NCI-H2081 treated with DMSO at 0.1 percent for 48 hours (cell line): ENCODE data around the gene USP21.

Source experiments
- DNase-seq: peaks from one replicate; lab custom pipeline; 2025; lab: John Stamatoyannopoulos, UW

The USP21 gene

DNA sequence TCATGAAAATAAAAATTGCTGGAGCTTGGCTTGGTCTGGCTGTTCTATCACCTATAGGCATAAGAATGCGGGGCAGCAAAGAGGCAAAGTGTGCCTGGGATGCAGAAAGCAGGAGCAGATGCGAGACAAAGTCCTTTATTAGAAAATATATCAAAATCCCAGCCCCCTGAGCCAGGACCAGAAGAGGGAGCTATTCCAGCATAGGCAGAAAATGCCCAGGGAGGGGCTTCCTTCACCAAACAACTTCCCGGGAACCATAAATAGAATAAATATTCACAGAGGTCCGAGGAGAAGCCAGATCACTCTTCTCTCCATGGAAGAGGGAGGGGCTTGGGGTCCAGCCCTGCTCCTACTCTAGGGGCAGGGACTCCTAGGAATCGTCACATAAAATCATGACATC, 11.9 kb downstream of the USP21 start:
- DNase-seq = no peak

DNA sequence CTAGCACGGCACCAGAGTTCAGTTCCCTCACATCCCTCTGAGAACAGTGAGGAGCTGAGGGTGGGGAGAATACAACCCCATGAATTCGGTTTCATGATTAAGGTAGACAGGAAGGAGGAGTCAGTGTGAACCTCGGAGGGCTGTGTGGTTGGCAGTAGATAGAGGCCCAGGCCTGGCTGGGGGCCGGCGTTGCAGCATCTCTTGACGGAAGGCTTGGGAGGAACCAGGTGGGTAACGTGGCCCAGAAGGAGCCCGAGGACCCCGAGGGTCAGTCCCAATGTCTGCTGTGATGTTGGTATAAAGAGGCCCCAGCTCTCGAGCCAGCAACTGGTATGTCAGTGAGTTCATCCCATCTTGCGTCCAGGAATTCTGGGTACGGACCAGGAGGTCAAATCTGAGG, 12.4 kb downstream of the USP21 start:
- DNase-seq = no peak

- no peak for DNase-seq
These were observed 13.0 kb downstream of the USP21 start for GRCh38 chr1:161172349-161172748.

- no peak for DNase-seq
These were observed 13.6 kb downstream of the USP21 start for GRCh38 chr1:161172776-161173376.

DNA sequence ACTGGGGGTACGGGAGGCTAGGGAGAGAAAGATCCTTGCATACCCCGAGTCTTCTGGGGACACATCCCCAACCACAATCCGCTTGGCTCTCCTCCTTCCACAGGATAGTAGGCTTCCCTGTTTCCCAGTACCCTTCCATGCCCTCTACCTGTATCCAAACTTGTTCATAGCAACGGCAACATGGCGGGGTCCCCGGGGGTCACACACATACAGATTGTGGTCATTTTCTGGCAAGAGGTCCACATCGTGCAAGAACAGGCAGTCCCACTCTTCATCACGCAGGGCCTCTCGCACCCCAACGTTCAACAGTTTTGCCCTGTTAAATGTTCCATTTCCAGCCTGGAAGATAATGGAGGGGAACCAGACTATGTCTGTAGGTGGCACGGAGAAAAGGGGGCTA, 14.4 kb downstream of the USP21 start:
- no peak for DNase-seq

- DNase-seq = no peak
These were observed 15.6 kb downstream of the USP21 start for GRCh38 chr1:161174911-161175310.

- no peak for DNase-seq
These were observed 16.6 kb downstream of the USP21 start for GRCh38 chr1:161175771-161176453.

DNA sequence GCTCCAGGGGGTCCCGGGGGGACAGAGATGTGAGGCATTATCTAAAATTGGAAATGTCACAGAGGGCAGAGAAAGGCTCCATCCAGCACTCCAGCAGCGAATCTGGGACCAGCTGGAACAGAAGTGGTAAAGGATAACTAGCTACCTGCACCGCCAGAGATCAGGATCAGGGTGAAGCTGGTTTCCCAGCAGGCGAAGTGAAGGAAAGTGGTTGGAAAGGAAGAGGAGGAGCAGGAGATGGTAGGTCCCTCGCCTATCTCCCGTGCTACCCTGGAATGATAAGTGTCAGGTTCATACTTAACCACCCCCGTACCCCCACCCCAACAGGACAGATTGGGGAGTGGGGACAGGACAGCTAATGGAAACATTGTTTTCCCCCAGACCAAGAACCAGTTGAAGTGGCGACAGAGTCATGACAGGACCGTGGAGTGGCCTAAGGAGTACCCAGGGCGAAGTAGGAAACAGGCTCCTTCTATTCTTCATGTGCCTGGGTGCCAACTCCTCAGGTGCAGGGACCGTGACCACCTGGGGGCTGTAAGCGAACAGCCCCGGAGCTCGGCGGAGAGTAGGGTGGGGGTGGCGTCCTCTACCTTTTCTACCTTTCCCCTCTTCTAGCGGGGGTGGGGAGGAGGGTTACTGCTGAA, 17.3 kb downstream of the USP21 start:
- DNase-seq = no peak

DNA sequence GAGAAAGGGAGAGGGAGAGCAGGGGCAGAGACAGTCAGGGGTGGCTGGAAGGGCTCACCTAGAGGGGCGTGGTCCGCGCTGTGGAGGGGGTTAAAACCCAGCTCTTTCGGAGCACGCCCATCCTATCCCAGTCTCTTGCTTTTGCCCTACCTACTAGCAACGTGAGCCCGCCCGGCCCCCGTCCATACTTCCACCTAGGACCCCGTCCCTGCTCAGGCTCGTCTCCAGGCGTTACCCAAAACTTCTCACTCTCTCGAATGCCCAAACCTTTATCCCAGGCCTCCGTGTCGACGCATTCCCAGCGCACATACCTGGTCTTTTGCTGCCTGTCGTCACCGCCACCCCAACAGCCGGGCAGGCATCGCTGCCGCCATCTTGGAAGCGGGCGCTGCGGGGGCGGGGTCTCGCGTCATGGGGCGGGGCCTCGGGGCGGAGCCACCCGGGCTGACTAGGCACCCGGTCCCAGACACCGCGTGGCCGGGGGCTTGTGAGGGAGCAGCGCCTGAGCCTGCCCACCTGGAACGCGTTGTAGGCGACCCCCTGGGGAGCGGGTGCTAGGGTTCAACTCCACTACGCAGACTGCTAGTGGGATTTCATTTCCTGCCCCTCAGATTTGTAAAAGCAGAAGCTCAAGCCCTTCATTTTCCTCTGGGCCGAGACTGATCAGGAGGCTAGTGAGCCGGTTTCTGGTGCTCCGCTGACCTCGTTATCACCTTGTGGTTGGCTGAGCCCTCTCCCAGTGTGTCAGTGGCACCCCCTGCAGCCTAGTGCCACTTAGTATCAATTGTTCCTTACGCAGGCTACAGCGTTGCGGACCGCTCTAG, 18.0 kb downstream of the USP21 start, which contains the start of gene B4GALT3:
Gene B4GALT3 (minus strand): TSS at position 396 of the 824 bp plus-strand sequence. CDS start 1,447 bp downstream, outside the sequence.
- DNase-seq = peak; percentile 58

DNA sequence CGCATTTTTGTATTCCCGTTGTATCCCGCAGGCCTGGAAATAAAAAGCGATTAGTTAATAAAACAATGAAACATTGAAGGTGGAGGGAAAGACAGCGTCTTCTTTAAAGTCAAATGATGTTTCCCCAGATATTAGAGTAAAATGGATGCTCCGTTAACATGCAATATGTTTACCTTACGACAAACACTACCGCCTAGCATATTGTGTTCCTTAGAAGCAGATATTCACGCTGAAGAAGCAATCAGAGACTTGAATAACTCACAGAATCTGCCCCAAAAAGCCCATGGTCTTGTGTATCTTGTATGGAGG, 18.6 kb downstream of the USP21 start:
- no peak for DNase-seq

DNA sequence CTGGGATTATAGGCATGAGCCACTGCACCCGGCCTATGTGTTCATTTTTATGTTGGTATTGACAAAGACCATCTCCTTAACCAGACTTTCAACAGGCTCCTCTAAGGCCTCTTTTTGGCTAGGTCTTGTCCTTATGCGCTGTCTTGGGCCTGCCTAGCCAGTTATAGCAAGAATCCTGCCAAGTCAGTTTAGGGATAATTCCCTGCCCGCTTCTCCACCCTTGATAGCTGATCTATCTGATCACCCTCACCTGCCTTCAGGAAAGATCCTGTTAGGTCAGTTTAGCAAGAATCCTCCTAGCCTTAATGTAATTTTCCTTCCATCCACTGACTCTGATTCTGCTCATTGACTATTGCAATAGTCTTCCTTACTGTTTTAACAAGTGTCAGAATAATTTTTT, 20.4 kb downstream of the USP21 start:
- DNase-seq = no peak

DNA sequence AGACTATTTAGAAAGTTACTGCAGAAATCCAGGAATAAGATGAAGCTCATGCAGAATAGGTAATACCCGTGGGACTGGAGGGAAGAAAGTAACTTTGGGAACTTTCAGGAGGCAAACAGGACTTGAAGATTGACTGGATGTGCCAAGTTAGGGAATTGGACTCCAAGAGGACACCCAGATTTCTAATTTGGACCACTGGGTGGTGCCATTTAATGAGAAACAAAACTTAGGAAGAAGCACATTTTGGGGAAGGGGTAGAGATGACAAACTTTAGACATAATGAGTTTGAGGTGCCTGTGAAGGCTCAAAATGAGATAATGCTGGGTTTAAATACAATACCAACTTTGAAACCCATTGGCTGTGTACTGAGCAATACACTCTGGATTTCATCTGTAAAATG, 21.3 kb downstream of the USP21 start:
- DNase-seq = no peak

DNA sequence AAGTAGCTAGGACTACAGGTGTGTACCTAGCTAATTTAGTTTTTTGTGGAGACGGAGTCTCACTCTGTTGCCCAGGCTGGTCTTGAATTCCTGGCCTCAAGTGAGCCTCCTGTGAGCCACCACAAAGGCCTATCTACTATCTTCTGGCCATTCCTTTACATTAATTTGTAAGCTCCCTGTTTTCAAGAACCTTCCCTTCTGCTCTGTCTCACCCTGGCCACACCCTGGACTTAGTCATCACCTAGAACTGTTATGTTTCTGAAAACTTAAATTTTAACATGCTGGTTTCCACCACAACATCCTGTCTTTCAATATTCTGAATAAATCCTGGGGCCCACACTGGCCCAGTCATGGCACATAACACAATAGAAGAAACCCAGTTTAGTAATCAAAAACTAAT, 22.9 kb downstream of the USP21 start:
- no peak for DNase-seq

DNA sequence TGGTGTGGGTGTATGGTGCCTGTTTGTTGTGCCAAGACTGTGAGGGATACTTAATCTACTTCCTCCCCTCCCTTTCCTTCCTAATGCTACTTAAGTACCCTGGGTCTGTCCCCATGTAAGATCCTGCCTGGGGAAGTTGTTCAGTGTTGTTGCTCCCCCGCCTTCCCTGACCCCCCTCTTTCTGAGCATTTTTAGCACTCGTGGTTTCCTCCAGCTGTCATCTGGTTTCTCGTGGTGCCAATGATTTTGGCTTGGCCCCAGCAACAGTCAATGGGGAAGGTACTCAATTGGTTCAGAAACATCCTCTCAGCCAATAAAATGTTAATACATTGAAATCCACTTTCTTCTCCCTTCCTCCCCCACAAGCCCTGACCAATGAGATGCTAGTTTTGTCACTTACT, 26.0 kb downstream of the USP21 start:
- DNase-seq = peak; percentile 28

DNA sequence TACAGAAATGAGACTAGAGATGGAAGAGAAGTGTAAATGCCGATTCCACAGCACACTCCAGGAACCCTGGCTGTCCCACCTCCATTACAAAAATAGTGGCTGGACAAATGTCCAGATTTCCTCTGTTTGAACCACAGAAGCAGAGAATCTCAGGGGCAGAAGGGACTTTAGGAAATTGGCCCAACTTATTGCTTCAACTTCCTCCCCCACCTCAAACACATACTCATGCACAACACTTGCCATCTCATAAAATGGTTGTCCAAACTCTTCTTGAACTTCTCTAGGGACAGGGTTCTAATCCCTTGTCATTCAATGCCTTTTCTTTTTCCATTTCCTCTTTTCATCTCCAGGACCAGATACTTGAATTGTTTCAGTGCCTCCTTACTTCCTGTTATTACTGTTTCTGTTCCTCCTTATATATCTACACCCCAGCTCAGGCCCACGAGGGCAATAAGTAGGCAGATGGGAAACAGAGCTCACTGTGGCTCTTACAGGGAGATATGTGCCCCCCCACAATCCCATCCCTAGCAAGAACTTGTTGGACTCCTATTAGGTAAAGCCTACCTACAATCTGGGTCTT, 26.5 kb downstream of the USP21 start:
- no peak for DNase-seq

GRCh38 chr1:161187311-161187710, 28.0 kb downstream of the USP21 start:
- DNase-seq = no peak

GRCh38 chr1:161188381-161188780, 29.1 kb downstream of the USP21 start:
- DNase-seq = no peak

GRCh38 chr1:161189036-161189435, 29.7 kb downstream of the USP21 start:
- no peak for DNase-seq

- no peak for DNase-seq
These were observed 31.7 kb downstream of the USP21 start for GRCh38 chr1:161190962-161191521.

- DNase-seq = no peak
These were observed 32.7 kb downstream of the USP21 start for GRCh38 chr1:161191971-161192370.

GRCh38 chr1:161192476-161193465, 33.5 kb downstream of the USP21 start:
- peak; percentile 17 for DNase-seq
